ENCODE data around the gene CCDC126.

GRCh38 chr7:23593706-23594105 lies 3.5 kb upstream of the CCDC126 start:
- TF ChIP-seq POLR2AphosphoS5 (IDR thresholded peaks at IDR 0.05; ENCODE audit: low read depth, low read length) (no peak), POLR2A (IDR thresholded peaks at IDR 0.05; ENCODE audit: control extremely low read depth in 1 of 2, low read depth in 2 of 2, low read length in 2 of 2) (no peak), HDAC2 (IDR thresholded peaks at IDR 0.05; ENCODE audit: borderline replicate concordance in 1 of 2, low read depth in 2 of 2, low read length in 2 of 2) (no peak)
